GM12878 (cell line): ENCODE results near the gene PPARD. TPM values are rescaled to one million over a fixed set of nuclear protein-coding genes. Genes with fewer than 3 reads are reported as not detected.

Experiments
- BHLHE40 ChIP-seq, 2 experiments: fragments of 450-650 bp in 1 of 2; IDR thresholded peaks; 2 replicates each; pipeline ENCODE4 v1.6.1; 2011 to 2017; ENCODE audit warnings: low read depth in 2 of 2, borderline replicate concordance in 1 of 2, improper control_type of control experiment in 1 of 2, low read length in 1 of 2, mild to moderate bottlenecking in 1 of 2
- CBX5 ChIP-seq: sonication (generic); IDR thresholded peaks from 2 replicates; pipeline ENCODE4 v1.6.1; 2016; ENCODE audit warnings: low read depth, moderate library complexity, mild to moderate bottlenecking, inconsistent platforms
- CUX1 ChIP-seq: IDR thresholded peaks from 2 replicates; pipeline ENCODE4 v1.6.1; 2012; ENCODE audit warnings: improper control_type of control experiment, low read depth, low read length; ENCODE audit not compliant: insufficient replicate concordance
- ETV6 ChIP-seq, 2 experiments: fragments of 450-650 bp in 1 of 2; IDR thresholded peaks in 1 of 2; conservative IDR thresholded peaks in 1 of 2; 2 replicates each; pipeline ENCODE4 v1.6.1; 2014; ENCODE audit warnings: antibody characterized with exemption in 1 of 2, borderline replicate concordance in 1 of 2, low read depth in 1 of 2, mild to moderate bottlenecking in 1 of 2, moderate library complexity in 1 of 2
- JUNB ChIP-seq: IDR thresholded peaks from 2 replicates; pipeline ENCODE4 v1.6.1; 2016; ENCODE audit warnings: antibody characterized with exemption, mild to moderate bottlenecking
- KLF5 ChIP-seq: fragments of 450-650 bp; IDR thresholded peaks from 2 replicates; pipeline ENCODE4 v1.6.1; 2014; ENCODE audit warnings: mild to moderate bottlenecking; ENCODE audit not compliant: partially characterized antibody
- MYC ChIP-seq: IDR thresholded peaks from 2 replicates; pipeline ENCODE4 v1.6.1; 2011; ENCODE audit warnings: mild to moderate bottlenecking, low read length, moderate library complexity, inconsistent platforms; ENCODE audit not compliant: insufficient read depth, insufficient replicate concordance, insufficient read length, severe bottlenecking
- NBN ChIP-seq: fragments of 450-650 bp; IDR thresholded peaks from 2 replicates; pipeline ENCODE4 v1.6.1; 2016
- NFIC ChIP-seq: IDR thresholded peaks from 2 replicates; pipeline ENCODE4 v1.6.1; 2012; ENCODE audit warnings: low read depth, mild to moderate bottlenecking, inconsistent platforms, low read length, moderate library complexity
- POU2F2 ChIP-seq: IDR thresholded peaks from 3 replicates; pipeline ENCODE4 v1.6.1; 2011; ENCODE audit warnings: low read depth, mild to moderate bottlenecking, low read length, borderline replicate concordance
- REST ChIP-seq: IDR thresholded peaks from 2 replicates; pipeline ENCODE4 v1.6.1; 2012; ENCODE audit warnings: mild to moderate bottlenecking, low read depth, low read length
- STAT3 ChIP-seq: IDR thresholded peaks from 2 replicates; pipeline ENCODE4 v1.6.1; 2011; ENCODE audit warnings: low read depth, low read length, improper control_type of control experiment
- SUPT20H ChIP-seq: IDR thresholded peaks from 2 replicates; pipeline ENCODE4 v1.6.1; 2011; ENCODE audit warnings: low read depth, mild to moderate bottlenecking, low read length, moderate library complexity, borderline replicate concordance; ENCODE audit not compliant: control insufficient read depth
- ZNF207 ChIP-seq: fragments of 450-650 bp; IDR thresholded peaks from 2 replicates; pipeline ENCODE4 v1.6.1; 2014; ENCODE audit warnings: antibody characterized with exemption, mild to moderate bottlenecking, borderline replicate concordance
- ZNF24 ChIP-seq: fragments of 450-650 bp; IDR thresholded peaks from 2 replicates; pipeline ENCODE4 v1.6.1; 2017; ENCODE audit warnings: antibody characterized with exemption, mild to moderate bottlenecking
- ZNF622 ChIP-seq: fragments of 450-650 bp; IDR thresholded peaks from 2 replicates; pipeline ENCODE4 v1.6.1; 2017; ENCODE audit warnings: mild to moderate bottlenecking, inconsistent platforms
- polyA plus RNA-seq, 11 experiments: library from polyadenylated mRNA; depleted of rRNA in 4 of 11; unstranded in 6 of 11; stranded (reverse) in 5 of 11; fragments of >200 nt; fragmentation: Nextera tagmentation in 4 of 11; fragmentation: Illumina TruSeq in 1 of 11; extraction: Ambion mirVana in 4 of 11; extraction: Trizol in 1 of 11; gene quantifications; 1 replicate in 1 of 11; 2 replicates in 10 of 11; pipeline versions ENCODE4 v1.2.1 to v1.2.3, GENCODE V29; 2011 to 2016; ENCODE audit warnings: inconsistent platforms in 2 of 11, missing spikeins in 2 of 11, low read depth in 1 of 11
- total RNA-seq, 4 experiments: library from RNA; depleted of rRNA in 3 of 4; stranded (reverse); fragments of >200 nt in 3 of 4; fragmentation: Illumina TruSeq in 1 of 4; extraction: Trizol in 1 of 4; gene quantifications; 2 replicates each; pipeline versions ENCODE4 v1.2.1 to v1.2.3, GENCODE V29; 2013 to 2021
- TF ChIP-seq, protein P1 (sequence below): IDR thresholded peaks from 2 replicates; pipeline ENCODE4 v1.6.1; 2012; ENCODE audit warnings: low read depth, low read length, improper control_type of control experiment
- TF ChIP-seq, protein P2 (sequence below): fragments of 450-650 bp; IDR thresholded peaks from 2 replicates; pipeline ENCODE4 v1.6.1; 2016; ENCODE audit warnings: mild to moderate bottlenecking

PPARD gene
- total and polyA plus RNA-seq, 10 of the 15 experiments (the other 5 are each of a cell fraction or from before 2014, with no cell fraction given): 0.05 to 12.6 (median 6.7) TPM

- TF ChIP-seq, protein P1, sequence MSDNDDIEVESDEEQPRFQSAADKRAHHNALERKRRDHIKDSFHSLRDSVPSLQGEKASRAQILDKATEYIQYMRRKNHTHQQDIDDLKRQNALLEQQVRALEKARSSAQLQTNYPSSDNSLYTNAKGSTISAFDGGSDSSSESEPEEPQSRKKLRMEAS: peak; percentile 75; the same call in 1 of the 2 replicates
- peak; percentile 62 to 68; a peak in 3 of 4 replicates for TF ChIP-seq BHLHE40 (IDR thresholded peaks at IDR 0.05; ENCODE audit: borderline replicate concordance in 1 of 2, low read depth in 2 of 2, low read length in 1 of 2)
- TF ChIP-seq NFIC: no peak
- peak; percentile 66 for TF ChIP-seq ZNF24
- TF ChIP-seq ETV6 (conservative IDR thresholded peaks at IDR 0.05 in 1 of 2, IDR thresholded peaks at IDR 0.05 in 1 of 2; ENCODE audit: borderline replicate concordance in 1 of 2, low read depth in 1 of 2): peak in 1 of 2 experiments; percentile 68; a peak in 1 of 4 replicates
- no peak for TF ChIP-seq MYC
- TF ChIP-seq NBN: peak; percentile 79
- no peak for TF ChIP-seq SUPT20H
- TF ChIP-seq CBX5: no peak
- TF ChIP-seq ZNF207: peak; percentile 74; the same call in 1 of the 2 replicates
- TF ChIP-seq, protein P2, sequence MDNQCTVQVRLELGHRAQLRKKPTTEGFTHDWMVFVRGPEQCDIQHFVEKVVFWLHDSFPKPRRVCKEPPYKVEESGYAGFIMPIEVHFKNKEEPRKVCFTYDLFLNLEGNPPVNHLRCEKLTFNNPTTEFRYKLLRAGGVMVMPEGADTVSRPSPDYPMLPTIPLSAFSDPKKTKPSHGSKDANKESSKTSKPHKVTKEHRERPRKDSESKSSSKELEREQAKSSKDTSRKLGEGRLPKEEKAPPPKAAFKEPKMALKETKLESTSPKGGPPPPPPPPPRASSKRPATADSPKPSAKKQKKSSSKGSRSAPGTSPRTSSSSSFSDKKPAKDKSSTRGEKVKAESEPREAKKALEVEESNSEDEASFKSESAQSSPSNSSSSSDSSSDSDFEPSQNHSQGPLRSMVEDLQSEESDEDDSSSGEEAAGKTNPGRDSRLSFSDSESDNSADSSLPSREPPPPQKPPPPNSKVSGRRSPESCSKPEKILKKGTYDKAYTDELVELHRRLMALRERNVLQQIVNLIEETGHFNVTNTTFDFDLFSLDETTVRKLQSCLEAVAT: peak; percentile 68
- peak; percentile 95 for TF ChIP-seq POU2F2
- TF ChIP-seq KLF5: no peak
- no peak for TF ChIP-seq ZNF622
- no peak for TF ChIP-seq JUNB
- TF ChIP-seq STAT3: no peak
- TF ChIP-seq CUX1: peak; percentile 21
- peak; percentile 43; the same call in 1 of the 2 replicates for TF ChIP-seq REST
Observed at GRCh38 chr6:35297601-35298481, 44.5 kb upstream of the PPARD start, which contains the start of gene DEF6 (continued).
